ENCODE measurements around the gene GCN1. TPM values are rescaled to one million over a fixed set of nuclear protein-coding genes. Genes with fewer than 3 reads are reported as not detected.
"Not testable (repeated sequence)": the region's sequence is repeated elsewhere in the genome, so short reads cannot be mapped to it uniquely, and the experiment has no call there.

GCN1 gene
- total RNA-seq, 2 donors from 2014 or later = 39.3 to 120 TPM

GRCh38 chr12:120209851-120210250 lies 15.3 kb upstream of the GCN1 start:
- no peaks in the 10 kb centered on the region for H3K4me1 ChIP-seq (replicated peaks)
- DNase-seq (ENCODE audit: low spot score) = no peak
- no peak overlapping the region for H3K27ac ChIP-seq
- H3K4me3 ChIP-seq = no peak overlapping the region
- intact Hi-C loops (cut with DNase I) = no loop called here
- H3K27me3 ChIP-seq (replicated peaks; ENCODE audit: insufficient read depth) = no peaks in the 10 kb centered on the region
- no peaks in the 10 kb centered on the region for H3K9me3 ChIP-seq
- peaks cover 11 to 16% of the 10 kb centered on the region in 2 donors for H3K36me3 ChIP-seq
- WGBS = 69% methylated on average over 13 of the region's 13 CpGs
- no peak for TF ChIP-seq POLR2AphosphoS5 (IDR thresholded peaks at IDR 0.05)
- TF ChIP-seq, protein P1, sequence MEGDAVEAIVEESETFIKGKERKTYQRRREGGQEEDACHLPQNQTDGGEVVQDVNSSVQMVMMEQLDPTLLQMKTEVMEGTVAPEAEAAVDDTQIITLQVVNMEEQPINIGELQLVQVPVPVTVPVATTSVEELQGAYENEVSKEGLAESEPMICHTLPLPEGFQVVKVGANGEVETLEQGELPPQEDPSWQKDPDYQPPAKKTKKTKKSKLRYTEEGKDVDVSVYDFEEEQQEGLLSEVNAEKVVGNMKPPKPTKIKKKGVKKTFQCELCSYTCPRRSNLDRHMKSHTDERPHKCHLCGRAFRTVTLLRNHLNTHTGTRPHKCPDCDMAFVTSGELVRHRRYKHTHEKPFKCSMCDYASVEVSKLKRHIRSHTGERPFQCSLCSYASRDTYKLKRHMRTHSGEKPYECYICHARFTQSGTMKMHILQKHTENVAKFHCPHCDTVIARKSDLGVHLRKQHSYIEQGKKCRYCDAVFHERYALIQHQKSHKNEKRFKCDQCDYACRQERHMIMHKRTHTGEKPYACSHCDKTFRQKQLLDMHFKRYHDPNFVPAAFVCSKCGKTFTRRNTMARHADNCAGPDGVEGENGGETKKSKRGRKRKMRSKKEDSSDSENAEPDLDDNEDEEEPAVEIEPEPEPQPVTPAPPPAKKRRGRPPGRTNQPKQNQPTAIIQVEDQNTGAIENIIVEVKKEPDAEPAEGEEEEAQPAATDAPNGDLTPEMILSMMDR (IDR thresholded peaks at IDR 0.05) = no peak
- no peak for TF ChIP-seq POLR2A (IDR thresholded peaks at IDR 0.05)

- H3K4me3 ChIP-seq = no peak overlapping the region
- no peaks in the 10 kb centered on the region for H3K4me1 ChIP-seq (replicated peaks)
- intact Hi-C loops (cut with DNase I) = no loop called here
- H3K36me3 ChIP-seq = peaks cover 7 to 9% of the 10 kb centered on the region in 2 donors
- no peaks in the 10 kb centered on the region for H3K9me3 ChIP-seq
- H3K27me3 ChIP-seq (replicated peaks; ENCODE audit: insufficient read depth) = no peaks in the 10 kb centered on the region
- TF ChIP-seq, protein P1 (IDR thresholded peaks at IDR 0.05) = no peak
- TF ChIP-seq POLR2A (IDR thresholded peaks at IDR 0.05) (no peak), POLR2AphosphoS5 (IDR thresholded peaks at IDR 0.05) (no peak)
- WGBS = 92% methylated on average over 13 of the region's 13 CpGs
- DNase-seq (ENCODE audit: low spot score) = no peak
- no peak overlapping the region for H3K27ac ChIP-seq
These were observed 12.7 kb upstream of the GCN1 start for GRCh38 chr12:120207227-120207626.

GRCh38 chr12:120206781-120207180 lies 12.3 kb upstream of the GCN1 start:
- H3K4me3 ChIP-seq; H3K27me3 ChIP-seq (replicated peaks; ENCODE audit: insufficient read depth); H3K9me3 ChIP-seq; H3K36me3 ChIP-seq; H3K27ac ChIP-seq; intact Hi-C loops (cut with DNase I); H3K4me1 ChIP-seq (replicated peaks); DNase-seq (ENCODE audit: low spot score): not testable (repeated sequence)
- 98% methylated on average over 5 of the region's 5 CpGs for WGBS

DNA sequence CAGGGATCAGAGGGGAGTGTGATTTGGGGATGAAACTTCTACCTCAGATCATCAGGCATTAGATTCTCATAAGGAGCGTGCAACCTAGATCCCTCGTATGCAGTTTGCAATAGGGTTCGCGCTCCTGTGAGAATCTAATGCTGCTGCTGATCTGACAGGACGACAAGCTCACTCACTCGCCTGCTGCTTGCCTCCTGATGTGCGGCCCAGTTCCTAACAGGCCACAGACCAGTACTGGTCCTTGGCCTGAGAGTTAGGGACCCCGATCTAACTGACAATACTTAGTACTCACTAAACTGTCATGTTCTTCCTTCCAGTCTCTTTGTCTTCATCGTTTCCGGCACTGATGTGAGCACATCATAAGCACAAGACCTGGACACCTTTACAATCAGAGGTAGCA lies 11.7 kb upstream of the GCN1 start:
- no peaks in the 10 kb centered on the region for H3K9me3 ChIP-seq
- H3K27me3 ChIP-seq (replicated peaks; ENCODE audit: insufficient read depth) = no peaks in the 10 kb centered on the region
- no peaks in the 10 kb centered on the region for H3K4me1 ChIP-seq (replicated peaks)
- no peak for TF ChIP-seq POLR2AphosphoS5 (IDR thresholded peaks at IDR 0.05)
- TF ChIP-seq POLR2A (IDR thresholded peaks at IDR 0.05) = no peak
- TF ChIP-seq, protein P1 (IDR thresholded peaks at IDR 0.05) = no peak
- no peak overlapping the region for H3K27ac ChIP-seq
- WGBS = 94% methylated on average over 10 of the region's 10 CpGs
- peaks cover 0 to 6% of the 10 kb centered on the region in 2 donors for H3K36me3 ChIP-seq
- intact Hi-C loops (cut with DNase I) = no loop called here
- no peak overlapping the region for H3K4me3 ChIP-seq
- no peak for DNase-seq (ENCODE audit: low spot score)

GRCh38 chr12:120204171-120204570 lies 9.7 kb upstream of the GCN1 start:
- TF ChIP-seq POLR2AphosphoS5 (IDR thresholded peaks at IDR 0.05) = no peak
- TF ChIP-seq POLR2A (IDR thresholded peaks at IDR 0.05) = no peak
- TF ChIP-seq, protein P1 (IDR thresholded peaks at IDR 0.05) = no peak
- H3K4me1 ChIP-seq (replicated peaks) = peaks cover 6% of the 10 kb centered on the region
- no peaks in the 10 kb centered on the region for H3K27me3 ChIP-seq (replicated peaks; ENCODE audit: insufficient read depth)
- 86% methylated on average over 7 of the region's 7 CpGs for WGBS
- H3K4me3 ChIP-seq = no peak overlapping the region
- no peak overlapping the region for H3K27ac ChIP-seq
- no peaks in the 10 kb centered on the region for H3K9me3 ChIP-seq
- DNase-seq (ENCODE audit: low spot score) = no peak
- intact Hi-C loops (cut with DNase I) = no loop called here
- no peaks in the 10 kb centered on the region for H3K36me3 ChIP-seq

Data from prostate gland (tissue), 2 donors.